SK-N-SH (cell line): Measurements from ENCODE around the gene LCMT1. TPM values are rescaled to one million over a fixed set of nuclear protein-coding genes. Genes with fewer than 3 reads are reported as not detected.

Source experiments
- CTCF ChIA-PET: fragments of 300-600, 350-600 bp; formaldehyde crosslinking; extraction: SDS; loops from one replicate; lab custom pipeline; 2021; lab: Yijun Ruan, JAX
- POLR2A ChIA-PET: fragments of 350-600 bp; sonication (Branson Sonifier 250); formaldehyde crosslinking; extraction: SDS; loops from one replicate; lab custom pipeline; 2020; ENCODE audit warnings: antibody characterized with exemption, inconsistent platforms; lab: Yijun Ruan, JAX
- DNase-seq: peaks from one replicate; pipeline ENCODE4 v3.0.0; 2012
- H2AFZ ChIP-seq: fragments of 200-600 bp; sonication (generic); 2 replicates; pipeline ENCODE4 v1.8.1; 2016; ENCODE audit warnings: antibody characterized with exemption, mild to moderate bottlenecking, low read depth
- H3F3A ChIP-seq: fragments of 200-600 bp; sonication (generic); replicated peaks from 2 replicates; pipeline ENCODE3; 2016; ENCODE audit warnings: antibody characterized with exemption, mild to moderate bottlenecking; ENCODE audit not compliant: insufficient read depth
- H3K27ac ChIP-seq, 2 experiments: fragments of 200-500 bp in 1 of 2; fragments of 200-600 bp in 1 of 2; sonication (Bioruptor generic) in 1 of 2; sonication (generic), shearing (Covaris generic) in 1 of 2; 2 replicates each; pipeline versions ENCODE4 v1.5.1 to v1.6.1; 2014 to 2016; ENCODE audit warnings: low read depth in 2 of 2, inconsistent platforms in 1 of 2, low read length in 1 of 2, mild to moderate bottlenecking in 1 of 2, mixed read lengths in 1 of 2
- H3K27me3 ChIP-seq: fragments of 200-600 bp; sonication (generic), shearing (Covaris generic); 2 replicates; pipeline ENCODE4 v1.6.1; 2016; ENCODE audit warnings: mixed run types; ENCODE audit not compliant: insufficient read depth
- H3K36me3 ChIP-seq, 2 experiments: fragments of 200-500 bp in 1 of 2; fragments of 200-600 bp in 1 of 2; sonication (Bioruptor generic) in 1 of 2; sonication (generic) in 1 of 2; replicated peaks in 1 of 2; 2 replicates each; pipeline versions ENCODE3 to v1.5.1; 2014 to 2016; ENCODE audit warnings: low read length in 1 of 2, mild to moderate bottlenecking in 1 of 2; ENCODE audit not compliant: insufficient read depth in 2 of 2, control insufficient read depth in 1 of 2
- H3K4me1 ChIP-seq, 2 experiments: fragments of 200-500 bp in 1 of 2; fragments of 200-600 bp in 1 of 2; sonication (Bioruptor generic) in 1 of 2; sonication (generic), shearing (Covaris generic) in 1 of 2; 2 replicates each; pipeline versions ENCODE4 v1.5.1 to v1.6.1; 2014 to 2016; ENCODE audit warnings: low read depth in 1 of 2, low read length in 1 of 2, mixed run types in 1 of 2; ENCODE audit not compliant: insufficient read depth in 2 of 2, control insufficient read depth in 1 of 2
- H3K4me2 ChIP-seq: fragments of 200-600 bp; sonication (generic), shearing (Covaris generic); 2 replicates; pipeline ENCODE4 v1.6.1; 2017; ENCODE audit warnings: mixed run types
- H3K4me3 ChIP-seq, 2 experiments: fragments of 200-500 bp in 1 of 2; fragments of 200-600 bp in 1 of 2; sonication (Bioruptor generic) in 1 of 2; sonication (generic), shearing (Covaris generic) in 1 of 2; 2 replicates each; pipeline versions ENCODE4 v1.5.1 to v1.8.1; 2014 to 2016; ENCODE audit warnings: low read depth in 2 of 2, inconsistent platforms in 1 of 2, low read length in 1 of 2, mild to moderate bottlenecking in 1 of 2, mixed read lengths in 1 of 2, moderate library complexity in 1 of 2
- H3K79me2 ChIP-seq: fragments of 200-600 bp; sonication (generic); 2 replicates; pipeline ENCODE4 v1.8.1; 2017; ENCODE audit warnings: mild to moderate bottlenecking; ENCODE audit not compliant: insufficient read depth
- H3K9ac ChIP-seq: fragments of 200-600 bp; sonication (generic); 2 replicates; pipeline ENCODE4 v1.6.1; 2017; ENCODE audit warnings: mixed run types
- H3K9me2 ChIP-seq: fragments of 200-600 bp; sonication (generic); 2 replicates; pipeline ENCODE4 v1.6.1; 2017; ENCODE audit warnings: mixed run types
- H3K9me3 ChIP-seq: fragments of 200-600 bp; sonication (generic); 2 replicates; pipeline ENCODE4 v1.6.1; 2017; ENCODE audit warnings: mixed run types, mild to moderate bottlenecking, moderate library complexity
- H4K20me1 ChIP-seq: fragments of 200-600 bp; sonication (generic); 2 replicates; pipeline ENCODE4 v1.6.1; 2017; ENCODE audit warnings: mild to moderate bottlenecking, mixed run types; ENCODE audit not compliant: insufficient read depth
- CHD2 ChIP-seq: fragments of 150-350 bp; IDR thresholded peaks from 2 replicates; pipeline ENCODE4 v1.6.1; 2018; ENCODE audit warnings: low read length; ENCODE audit not compliant: partially characterized antibody
- CTCF ChIP-seq: fragments of 200-600 bp; sonication (generic); IDR thresholded peaks from 2 replicates; pipeline ENCODE4 v1.6.1; 2017; ENCODE audit warnings: antibody characterized with exemption, mild to moderate bottlenecking, moderate library complexity
- EP300 ChIP-seq, 2 experiments: IDR thresholded peaks; 2 replicates each; pipeline versions ENCODE4 v1.4.0 to v1.6.1; 2012; ENCODE audit warnings: borderline replicate concordance in 1 of 2, low read depth in 1 of 2, low read length in 1 of 2
- EZH2phosphoT487 ChIP-seq: fragments of 200-600 bp; sonication (generic); IDR thresholded peaks from 2 replicates; pipeline ENCODE4 v1.6.1; 2017; ENCODE audit warnings: low read depth, mixed run types, mild to moderate bottlenecking, antibody characterized with exemption, moderate library complexity, borderline replicate concordance
- GABPA ChIP-seq: IDR thresholded peaks from 2 replicates; pipeline ENCODE4 v1.4.0; 2012; ENCODE audit warnings: low read depth, mild to moderate bottlenecking
- GATA2 ChIP-seq: sonication (generic); formaldehyde crosslinking; IDR thresholded peaks from 2 replicates; pipeline ENCODE4 v1.5.0; 2020; ENCODE audit warnings: mild to moderate bottlenecking, missing genetic modification reagents
- JUND ChIP-seq: IDR thresholded peaks from 2 replicates; pipeline ENCODE4 v1.4.0; 2012
- MEF2A ChIP-seq: IDR thresholded peaks from 2 replicates; pipeline ENCODE4 v1.4.0; 2012; ENCODE audit warnings: low read depth, borderline replicate concordance
- PBX3 ChIP-seq: IDR thresholded peaks from 2 replicates; pipeline ENCODE4; 2012
- RAD21 ChIP-seq: IDR thresholded peaks from 2 replicates; pipeline ENCODE4 v1.6.1; 2012; ENCODE audit warnings: mild to moderate bottlenecking, low read length
- RCOR1 ChIP-seq: fragments of 150-350 bp; IDR thresholded peaks from 2 replicates; pipeline ENCODE4 v1.6.1; 2017; ENCODE audit warnings: antibody characterized with exemption, low read length
- SIN3A ChIP-seq: IDR thresholded peaks from 2 replicates; pipeline ENCODE4 v1.6.1; 2012; ENCODE audit warnings: low read depth, mild to moderate bottlenecking, low read length, moderate library complexity, borderline replicate concordance
- SMC3 ChIP-seq: IDR thresholded peaks from 2 replicates; pipeline ENCODE4 v1.6.1; 2012; ENCODE audit warnings: low read depth, low read length, improper control_type of control experiment
- TAF1 ChIP-seq: IDR thresholded peaks from 2 replicates; pipeline ENCODE4 v1.6.1; 2012; ENCODE audit warnings: low read depth, mild to moderate bottlenecking, low read length, moderate library complexity, borderline replicate concordance
- TEAD4 ChIP-seq: IDR thresholded peaks from 2 replicates; pipeline ENCODE4 v1.4.0; 2012; ENCODE audit warnings: mild to moderate bottlenecking, borderline replicate concordance; ENCODE audit not compliant: insufficient read depth
- USF2 ChIP-seq: fragments of 150-350 bp; IDR thresholded peaks from 2 replicates; pipeline ENCODE4 v1.6.1; 2017; ENCODE audit warnings: antibody characterized with exemption, low read length, low read depth, borderline replicate concordance
- YY1 ChIP-seq: IDR thresholded peaks from 2 replicates; pipeline ENCODE4 v1.4.0; 2012; ENCODE audit warnings: low read depth, mild to moderate bottlenecking
- WGBS: methylation state at CpG from one replicate; pipeline ENCODE4 v1.1.6; 2017; ENCODE audit warnings: low lambda C conversion rate; 5-methylcytosine and 5-hydroxymethylcytosine counted together
- polyA plus RNA-seq, 3 experiments: library from polyadenylated mRNA; depleted of rRNA; stranded (reverse); fragments of >200 nt; gene quantifications; 2 replicates each; pipeline ENCODE4 v1.2.3, GENCODE V29; 2012
- TF ChIP-seq, protein P1 (sequence below): IDR thresholded peaks from 2 replicates; pipeline ENCODE4 v1.4.0; 2012; ENCODE audit warnings: low read depth, borderline replicate concordance

Gene LCMT1
- polyA plus RNA-seq, 1 of the 3 experiments (the other 2 are of a cell fraction): 29.8 TPM

DNA sequence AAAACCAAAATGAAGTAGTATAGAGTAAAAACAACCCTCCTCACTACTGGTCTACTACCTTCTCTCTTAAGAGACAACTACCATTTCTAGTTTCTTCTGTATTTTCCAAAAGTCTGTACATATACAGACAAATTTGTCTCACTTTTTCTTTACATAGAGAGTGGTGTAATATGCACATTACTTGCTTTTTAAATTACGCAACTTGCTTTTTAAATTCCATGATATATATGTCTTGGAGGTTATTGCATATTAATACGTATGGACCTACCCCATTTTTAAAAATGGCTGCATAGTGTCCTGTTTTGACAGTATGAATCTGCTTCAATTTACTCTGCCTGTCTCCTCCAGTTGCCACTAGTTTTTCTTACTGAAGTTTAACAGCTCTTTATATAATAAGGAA is 62.7 kb downstream of the LCMT1 start:
- no peaks in the 10 kb centered on the region for H3K27me3 ChIP-seq
- no peak for TF ChIP-seq CHD2
- TF ChIP-seq GATA2 (CRISPR knock-in tag): no peak
- TF ChIP-seq RCOR1: no peak
- H3K9me2 ChIP-seq: no peaks in the 10 kb centered on the region
- no peaks in the 10 kb centered on the region for H3K79me2 ChIP-seq
- POLR2A ChIA-PET: no interaction called here
- H3K9ac ChIP-seq: no peak overlapping the region
- no peaks in the 10 kb centered on the region for H3F3A ChIP-seq
- 96% methylated on average over 2 of the region's 2 CpGs for WGBS
- no peak overlapping the region for H2AFZ ChIP-seq
- no peak overlapping the region for H3K4me3 ChIP-seq
- H3K9me3 ChIP-seq: no peaks in the 10 kb centered on the region
- no peaks in the 10 kb centered on the region for H4K20me1 ChIP-seq
- H3K4me1 ChIP-seq: no peaks in the 10 kb centered on the region
- H3K27ac ChIP-seq: no peak overlapping the region
- H3K4me2 ChIP-seq: no peak overlapping the region
- peaks cover 28 to 38% of the 10 kb centered on the region in 2 experiments for H3K36me3 ChIP-seq
- CTCF ChIA-PET: no interaction called here
- no peak for DNase-seq

GRCh38 chr16:25176136-25176535 is 64.6 kb downstream of the LCMT1 start:
- Histone ChIP-seq H3K9ac (no peak overlapping the region), H3K9me3 (no peaks in the 10 kb centered on the region), H3F3A (no peaks in the 10 kb centered on the region), H3K9me2 (no peaks in the 10 kb centered on the region), H3K4me2 (no peak overlapping the region), H2AFZ (no peak overlapping the region), H3K27me3 (no peaks in the 10 kb centered on the region), H3K4me1 (no peaks in the 10 kb centered on the region), H3K27ac (no peak overlapping the region), H3K79me2 (no peaks in the 10 kb centered on the region)
- 92% methylated on average over 7 of the region's 7 CpGs for WGBS
- POLR2A ChIA-PET: no interaction called here
- no peak for DNase-seq
- CTCF ChIA-PET: no interaction called here
- 0 out of 2 replicates have a peak, but pooled peaks have one; percentile 5 for TF ChIP-seq SMC3
- TF ChIP-seq JUND: no peak
- TF ChIP-seq CTCF: 0 out of 2 replicates have a peak, but pooled peaks have one; percentile 15
- TF ChIP-seq, all 33 proteins: peak for 2
- H3K36me3 ChIP-seq: peaks cover 14 to 28% of the 10 kb centered on the region in 2 experiments
- no peaks in the 10 kb centered on the region for H4K20me1 ChIP-seq
- no peak overlapping the region for H3K4me3 ChIP-seq

DNA sequence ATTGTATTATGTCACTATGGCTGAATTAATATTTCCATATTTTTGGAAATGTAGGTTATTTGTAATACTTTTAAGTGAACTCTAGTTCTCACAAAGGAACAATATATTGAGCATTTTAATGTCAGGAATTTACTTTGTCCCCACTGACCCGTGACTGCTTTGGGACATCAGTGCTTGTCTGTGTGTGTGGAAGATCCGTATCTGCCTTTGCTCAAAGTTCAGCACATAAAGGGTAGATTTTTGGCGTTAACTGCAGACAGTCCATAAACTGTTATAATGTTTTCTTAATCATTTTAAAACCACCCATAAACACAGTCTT is 65.9 kb downstream of the LCMT1 start:
- no peaks in the 10 kb centered on the region for H3K9me3 ChIP-seq
- no peak overlapping the region for H3K27ac ChIP-seq
- H3K27me3 ChIP-seq: no peaks in the 10 kb centered on the region
- H3F3A ChIP-seq: no peaks in the 10 kb centered on the region
- H3K4me1 ChIP-seq: no peaks in the 10 kb centered on the region
- H3K79me2 ChIP-seq: no peaks in the 10 kb centered on the region
- H3K4me2 ChIP-seq: no peak overlapping the region
- WGBS: 95% methylated on average over 3 of the region's 3 CpGs
- H3K36me3 ChIP-seq: peaks cover 6 to 22% of the 10 kb centered on the region in 2 experiments
- H3K4me3 ChIP-seq: no peak overlapping the region
- CTCF ChIA-PET: no interaction called here
- H4K20me1 ChIP-seq: no peaks in the 10 kb centered on the region
- no peak overlapping the region for H3K9ac ChIP-seq
- POLR2A ChIA-PET: no interaction called here
- no peaks in the 10 kb centered on the region for H3K9me2 ChIP-seq
- no peak for DNase-seq
- H2AFZ ChIP-seq: no peak overlapping the region
- TF ChIP-seq MEF2A (no peak), TEAD4 (no peak), SMC3 (no peak), USF2 (no peak), GABPA (no peak), GATA2 (CRISPR knock-in tag) (no peak), RAD21 (no peak), PBX3 (no peak), YY1 (no peak), EZH2phosphoT487 (no peak), EP300 (IDR thresholded peaks at IDR 0.05; ENCODE audit: borderline replicate concordance in 1 of 2, low read depth in 1 of 2, low read length in 1 of 2) (no peak), TAF1 (no peak), SIN3A (no peak)
- TF ChIP-seq, protein P1, sequence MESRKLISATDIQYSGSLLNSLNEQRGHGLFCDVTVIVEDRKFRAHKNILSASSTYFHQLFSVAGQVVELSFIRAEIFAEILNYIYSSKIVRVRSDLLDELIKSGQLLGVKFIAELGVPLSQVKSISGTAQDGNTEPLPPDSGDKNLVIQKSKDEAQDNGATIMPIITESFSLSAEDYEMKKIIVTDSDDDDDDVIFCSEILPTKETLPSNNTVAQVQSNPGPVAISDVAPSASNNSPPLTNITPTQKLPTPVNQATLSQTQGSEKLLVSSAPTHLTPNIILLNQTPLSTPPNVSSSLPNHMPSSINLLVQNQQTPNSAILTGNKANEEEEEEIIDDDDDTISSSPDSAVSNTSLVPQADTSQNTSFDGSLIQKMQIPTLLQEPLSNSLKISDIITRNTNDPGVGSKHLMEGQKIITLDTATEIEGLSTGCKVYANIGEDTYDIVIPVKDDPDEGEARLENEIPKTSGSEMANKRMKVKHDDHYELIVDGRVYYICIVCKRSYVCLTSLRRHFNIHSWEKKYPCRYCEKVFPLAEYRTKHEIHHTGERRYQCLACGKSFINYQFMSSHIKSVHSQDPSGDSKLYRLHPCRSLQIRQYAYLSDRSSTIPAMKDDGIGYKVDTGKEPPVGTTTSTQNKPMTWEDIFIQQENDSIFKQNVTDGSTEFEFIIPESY: no peak
